CD14-positive monocyte (primary cell): ENCODE results near the gene PATE2. TPM values are rescaled to one million over a fixed set of nuclear protein-coding genes. Genes with fewer than 3 reads are reported as not detected.

Source experiments
- DNase-seq, 3 donors: peaks; one replicate each; pipeline ENCODE4 v3.0.0-alpha.2; 2011 to 2022
- H2AFZ ChIP-seq: 2 replicates; pipeline ENCODE4 v1.6.0; 2012; ENCODE audit warnings: mild to moderate bottlenecking, low read depth, low read length, inconsistent platforms; ENCODE audit not compliant: insufficient read depth, poor library complexity, severe bottlenecking
- H3K27ac ChIP-seq, 2 donors: 1 replicate in 1 of 2; 2 replicates in 1 of 2; pipeline ENCODE4 v1.5.1; 2012 to 2013; ENCODE audit warnings: low read length in 2 of 2, control low read depth in 1 of 2, inconsistent platforms in 1 of 2, low read depth in 1 of 2, mild to moderate bottlenecking in 1 of 2
- H3K27me3 ChIP-seq, 2 donors: one replicate each; pipeline versions ENCODE4 v1.6.0 to v1.6.1; 2011 to 2013; ENCODE audit warnings: low read length in 2 of 2; ENCODE audit not compliant: control insufficient read depth in 2 of 2, insufficient read depth in 2 of 2
- H3K36me3 ChIP-seq, 2 donors: replicated peaks in 1 of 2; 1 replicate in 1 of 2; 2 replicates in 1 of 2; pipeline versions ENCODE4 v1.5.1 to v1.6.1; 2012 to 2013; ENCODE audit warnings: low read length in 2 of 2, control low read depth in 1 of 2, inconsistent platforms in 1 of 2, mild to moderate bottlenecking in 1 of 2; ENCODE audit not compliant: insufficient read depth in 2 of 2, control insufficient read depth in 1 of 2
- H3K4me1 ChIP-seq, 2 donors: 1 replicate in 1 of 2; 2 replicates in 1 of 2; pipeline versions ENCODE4 v1.5.1 to v1.6.1; 2012 to 2013; ENCODE audit warnings: low read length in 2 of 2, control low read depth in 1 of 2, inconsistent platforms in 1 of 2, mild to moderate bottlenecking in 1 of 2, moderate library complexity in 1 of 2; ENCODE audit not compliant: insufficient read depth in 2 of 2, control insufficient read depth in 1 of 2
- H3K4me2 ChIP-seq: replicated peaks from 2 replicates; pipeline ENCODE3; 2012; ENCODE audit warnings: low read length, moderate library complexity, mild to moderate bottlenecking; ENCODE audit not compliant: poor library complexity, severe bottlenecking; ENCODE audit errors: extremely low read depth
- H3K4me3 ChIP-seq, 3 experiments: fragments of 200-600 bp in 1 of 3; sonication (generic) in 1 of 3; replicated peaks in 1 of 3; 1 replicate in 2 of 3; 2 replicates in 1 of 3; pipeline ENCODE4 v1.5.1; 2011 to 2013; ENCODE audit warnings: low read length in 3 of 3, mild to moderate bottlenecking in 3 of 3, control low read depth in 2 of 3, low read depth in 2 of 3, inconsistent platforms in 1 of 3, moderate library complexity in 1 of 3
- H3K79me2 ChIP-seq: 2 replicates; pipeline ENCODE4 v1.6.0; 2012; ENCODE audit warnings: mild to moderate bottlenecking, control low read depth, inconsistent platforms, low read length, moderate library complexity; ENCODE audit not compliant: insufficient read depth
- H3K9ac ChIP-seq: 2 replicates; pipeline ENCODE4 v1.6.0; 2017; ENCODE audit warnings: low read length, mild to moderate bottlenecking; ENCODE audit not compliant: insufficient read depth, poor library complexity, severe bottlenecking
- H3K9me3 ChIP-seq, 2 donors: replicated peaks in 1 of 2; 1 replicate in 1 of 2; 2 replicates in 1 of 2; pipeline versions ENCODE4 v1.5.1 to v1.6.1; 2012 to 2013; ENCODE audit warnings: low read length in 2 of 2, control low read depth in 1 of 2; ENCODE audit not compliant: control insufficient read depth in 1 of 2, insufficient read depth in 1 of 2
- H4K20me1 ChIP-seq: 2 replicates; pipeline ENCODE4 v1.6.0; 2012; ENCODE audit warnings: mild to moderate bottlenecking, low read length, control low read depth, moderate library complexity; ENCODE audit not compliant: insufficient read depth
- H3K27ac Mint-ChIP-seq, 7 donors: one replicate each; pipeline ENCODE4 v1.8.0; 2020; ENCODE audit warnings: mild to moderate bottlenecking in 7 of 7, mixed read lengths in 7 of 7, moderate library complexity in 6 of 7, inconsistent platforms in 2 of 7
- H3K27me3 Mint-ChIP-seq, 3 donors: one replicate each; pipeline ENCODE4 v1.8.0; 2021 to 2022; ENCODE audit warnings: low read depth in 3 of 3, mild to moderate bottlenecking in 3 of 3, mixed read lengths in 3 of 3, moderate library complexity in 3 of 3, inconsistent platforms in 1 of 3
- H3K36me3 Mint-ChIP-seq, 2 donors: one replicate each; pipeline ENCODE4 v1.8.0; 2020; ENCODE audit warnings: mixed read lengths in 2 of 2, inconsistent platforms in 1 of 2, mild to moderate bottlenecking in 1 of 2
- H3K4me1 Mint-ChIP-seq: one replicate; pipeline ENCODE4 v1.8.0; 2020; ENCODE audit warnings: mild to moderate bottlenecking, mixed read lengths
- H3K4me3 Mint-ChIP-seq, 2 donors: one replicate each; pipeline ENCODE4 v1.8.0; 2020; ENCODE audit warnings: mild to moderate bottlenecking in 2 of 2, mixed read lengths in 2 of 2, moderate library complexity in 1 of 2
- H3K9me3 Mint-ChIP-seq, 7 donors: one replicate each; pipeline ENCODE4 v1.8.0; 2020 to 2022; ENCODE audit warnings: mixed read lengths in 7 of 7, mild to moderate bottlenecking in 6 of 7, moderate library complexity in 6 of 7, inconsistent platforms in 2 of 7
- CTCF ChIP-seq: fragments of 200-600 bp; IDR thresholded peaks from one replicate; pipeline ENCODE4 v1.8.0; 2022; ENCODE audit warnings: antibody characterized with exemption, mild to moderate bottlenecking
- WGBS: methylation state at CpG from one replicate; pipeline ENCODE4 v1.1.5; 2013; ENCODE audit warnings: missing lambda C conversion rate; ENCODE audit not compliant: insufficient coverage; 5-methylcytosine and 5-hydroxymethylcytosine counted together
- intact Hi-C, 2 donors: fragments of 100-400 bp; cut with micrococcal nuclease; formaldehyde crosslinking; loops; one replicate each; pipeline versions ENCODE4 v1.15.0 to v1.15.1; 2023
- polyA plus RNA-seq, 3 donors: library from polyadenylated mRNA; depleted of rRNA in 1 of 3; unstranded in 2 of 3; stranded (reverse) in 1 of 3; fragments of 300-500 nt in 2 of 3; fragments of >200 nt in 1 of 3; fragmentation: Illumina TruSeq in 2 of 3; gene quantifications; 1 replicate in 2 of 3; 2 replicates in 1 of 3; pipeline ENCODE4 v1.2.3, GENCODE V29; 2012 to 2021

The PATE2 gene
- polyA plus RNA-seq, 3 donors, result not detected

DNA sequence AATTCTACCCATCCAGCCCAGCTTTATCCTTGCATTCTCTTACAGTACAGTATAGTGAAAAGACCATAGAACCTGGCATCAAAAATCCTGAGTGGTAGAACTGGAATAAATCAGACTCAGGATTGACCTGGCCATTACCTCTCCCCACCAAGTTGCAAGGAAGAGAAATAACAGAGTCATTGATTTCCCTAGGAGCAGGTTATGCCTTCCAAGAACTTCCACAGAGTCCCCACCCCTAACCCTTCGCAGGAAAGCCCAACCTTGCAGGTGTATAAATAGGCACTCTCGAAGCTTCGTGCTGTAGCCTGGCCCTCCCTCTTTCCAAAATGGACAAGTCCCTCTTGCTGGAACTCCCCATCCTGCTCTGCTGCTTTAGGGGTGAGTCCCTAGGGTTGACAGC lies 32.6 kb downstream of the PATE2 start, which contains the start of gene PATE1:
PATE1 (plus strand) TSS at position 301 of the 400 bp plus-strand sequence; CDS start at position 327, 26 bp downstream.
- H3K79me2 ChIP-seq, result no peaks in the 10 kb centered on the region
- no peak within 1 kb of the TSS for H3K4me3 Mint-ChIP-seq
- no CpG with 5 or more reads among the region's 3 CpGs for WGBS
- no peaks in the 10 kb centered on the region for H4K20me1 ChIP-seq
- H3K27me3 Mint-ChIP-seq, result peaks cover 0 to 3% (median 2%) of the 10 kb centered on the region in 3 donors
- H2AFZ ChIP-seq, result no peak within 1 kb of the TSS
- no peak for TF ChIP-seq CTCF
- intact Hi-C loops, result no loop called here
- no peak within 1 kb of the TSS for H3K27ac Mint-ChIP-seq
- no peaks in the 10 kb centered on the region for H3K36me3 ChIP-seq
- H3K9ac ChIP-seq, result no peak within 1 kb of the TSS
- no peak for DNase-seq
- no peaks in the 10 kb centered on the region for H3K4me1 Mint-ChIP-seq
- H3K4me3 ChIP-seq, result no peak within 1 kb of the TSS
- H3K4me1 ChIP-seq, result no peaks in the 10 kb centered on the region
- H3K36me3 Mint-ChIP-seq, result no peaks in the 10 kb centered on the region
- peaks cover 0 to 1% (median 0%) of the 10 kb centered on the region in 7 donors for H3K9me3 Mint-ChIP-seq
- no peaks in the 10 kb centered on the region for H3K9me3 ChIP-seq
- no peak within 1 kb of the TSS for H3K27ac ChIP-seq
- no peaks in the 10 kb centered on the region for H3K27me3 ChIP-seq
- no peak within 1 kb of the TSS for H3K4me2 ChIP-seq

DNA sequence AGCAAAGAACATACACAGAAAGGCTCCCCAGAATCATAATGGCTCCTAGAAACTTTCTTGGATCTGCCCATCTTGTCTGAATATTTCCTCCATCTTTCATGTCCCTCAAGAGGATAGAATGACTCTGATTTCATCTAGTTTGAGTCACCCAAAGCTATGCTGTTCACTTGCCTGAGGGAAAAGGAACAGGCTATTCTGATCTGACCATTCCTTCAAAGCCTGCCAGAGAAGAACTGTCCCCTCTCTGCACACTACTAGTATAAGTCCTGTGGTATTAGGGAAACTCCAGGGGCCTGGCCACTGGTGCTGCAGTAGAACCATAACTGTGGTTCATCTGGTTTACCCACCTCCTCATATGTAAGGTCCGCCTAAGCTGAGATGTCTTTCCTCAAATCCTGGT lies 34.9 kb downstream of the PATE2 start:
- no peak overlapping the region for H3K4me2 ChIP-seq
- H3K4me1 ChIP-seq, result no peaks in the 10 kb centered on the region
- intact Hi-C loops, result no loop called here
- no peaks in the 10 kb centered on the region for H3K36me3 ChIP-seq
- H2AFZ ChIP-seq, result no peak overlapping the region
- H3K4me3 ChIP-seq, result no peak overlapping the region
- Mint-ChIP-seq H3K27me3 (peaks cover 0 to 3% (median 2%) of the 10 kb centered on the region in 3 donors), H3K36me3 (no peaks in the 10 kb centered on the region), H3K27ac (no peak overlapping the region), H3K9me3 (no peaks in the 10 kb centered on the region), H3K4me3 (no peak overlapping the region), H3K4me1 (no peaks in the 10 kb centered on the region)
- no peak for DNase-seq
- no CpG with 5 or more reads among the region's 1 CpG for WGBS
- H3K9me3 ChIP-seq, result no peaks in the 10 kb centered on the region
- no peak overlapping the region for H3K9ac ChIP-seq
- no peaks in the 10 kb centered on the region for H3K27me3 ChIP-seq
- H3K79me2 ChIP-seq, result no peaks in the 10 kb centered on the region
- TF ChIP-seq CTCF, result no peak
- H3K27ac ChIP-seq, result no peak overlapping the region
- no peaks in the 10 kb centered on the region for H4K20me1 ChIP-seq
